ENCODE results near the gene UTP14A. TPM values are rescaled to one million over a fixed set of nuclear protein-coding genes. Genes with fewer than 3 reads are reported as not detected.

The UTP14A gene
- total RNA-seq, 2 experiments from 2014 or later = 8.8 to 9.8 TPM

DNA sequence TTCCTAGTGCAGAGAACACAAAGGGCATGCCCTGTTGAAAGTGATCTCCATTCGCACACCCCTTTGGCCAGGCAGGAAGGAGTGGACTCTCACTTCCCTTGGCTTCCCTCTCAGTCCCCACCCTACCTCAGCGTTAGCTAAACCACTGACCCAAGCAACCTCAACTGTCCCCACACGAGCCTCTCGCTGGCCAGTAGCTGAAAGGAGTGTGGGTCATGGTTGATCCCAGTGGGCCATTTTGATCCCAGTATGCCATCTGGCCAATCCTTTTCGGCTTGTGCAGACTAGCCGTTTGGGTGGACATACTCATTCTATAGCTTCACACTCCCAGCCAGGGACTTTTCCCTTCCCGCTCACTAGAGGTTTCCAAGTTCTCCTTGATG, 52.1 kb downstream of the UTP14A start:
- TF ChIP-seq, protein P1, sequence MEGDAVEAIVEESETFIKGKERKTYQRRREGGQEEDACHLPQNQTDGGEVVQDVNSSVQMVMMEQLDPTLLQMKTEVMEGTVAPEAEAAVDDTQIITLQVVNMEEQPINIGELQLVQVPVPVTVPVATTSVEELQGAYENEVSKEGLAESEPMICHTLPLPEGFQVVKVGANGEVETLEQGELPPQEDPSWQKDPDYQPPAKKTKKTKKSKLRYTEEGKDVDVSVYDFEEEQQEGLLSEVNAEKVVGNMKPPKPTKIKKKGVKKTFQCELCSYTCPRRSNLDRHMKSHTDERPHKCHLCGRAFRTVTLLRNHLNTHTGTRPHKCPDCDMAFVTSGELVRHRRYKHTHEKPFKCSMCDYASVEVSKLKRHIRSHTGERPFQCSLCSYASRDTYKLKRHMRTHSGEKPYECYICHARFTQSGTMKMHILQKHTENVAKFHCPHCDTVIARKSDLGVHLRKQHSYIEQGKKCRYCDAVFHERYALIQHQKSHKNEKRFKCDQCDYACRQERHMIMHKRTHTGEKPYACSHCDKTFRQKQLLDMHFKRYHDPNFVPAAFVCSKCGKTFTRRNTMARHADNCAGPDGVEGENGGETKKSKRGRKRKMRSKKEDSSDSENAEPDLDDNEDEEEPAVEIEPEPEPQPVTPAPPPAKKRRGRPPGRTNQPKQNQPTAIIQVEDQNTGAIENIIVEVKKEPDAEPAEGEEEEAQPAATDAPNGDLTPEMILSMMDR (IDR thresholded peaks at IDR 0.05) = no peak
- H3K36me3 Mint-ChIP-seq (ENCODE audit: low read depth) = no peaks in the 10 kb centered on the region
- ATAC-seq (ENCODE audit: poor library complexity) (no peak), DNase-seq (no peak)
- H3K27ac Mint-ChIP-seq = peak overlapping the region; percentile 61
- no peaks in the 10 kb centered on the region for H3K27me3 ChIP-seq (ENCODE audit: control insufficient read depth in 1 of 2, insufficient read depth in 2 of 2, low read length in 2 of 2)
- peaks cover 38% of the 10 kb centered on the region for H3K4me1 ChIP-seq (ENCODE audit: insufficient read depth, low read length)
- H3K4me3 Mint-ChIP-seq = peak overlapping the region; percentile 73
- H3K36me3 ChIP-seq (ENCODE audit: insufficient read depth, low read length) = no peaks in the 10 kb centered on the region
- peaks cover 29% of the 10 kb centered on the region for H3K4me1 Mint-ChIP-seq (ENCODE audit: low read depth)
- intact Hi-C loops (cut with DNase I, micrococcal nuclease) = no loop called here
- H3K27me3 Mint-ChIP-seq = no peaks in the 10 kb centered on the region
- H3K4me3 ChIP-seq (ENCODE audit: low read length) = no peak overlapping the region
- CTCF ChIA-PET = no interaction called here
- H3K27ac ChIP-seq (ENCODE audit: low read depth in 1 of 2, low read length in 2 of 2) = no peak overlapping the region
- no peaks in the 10 kb centered on the region for H3K9me3 ChIP-seq (ENCODE audit: control insufficient read depth in 1 of 2, insufficient read depth in 1 of 2, low read length in 2 of 2)
- POLR2A ChIA-PET = interaction anchor here (1.9 kb wide), 1 partner anchor 27 kb away, joined by 7 read pairs; no protein-coding TSS in a partner anchor
- no peaks in the 10 kb centered on the region for H3K9me3 Mint-ChIP-seq

DNA sequence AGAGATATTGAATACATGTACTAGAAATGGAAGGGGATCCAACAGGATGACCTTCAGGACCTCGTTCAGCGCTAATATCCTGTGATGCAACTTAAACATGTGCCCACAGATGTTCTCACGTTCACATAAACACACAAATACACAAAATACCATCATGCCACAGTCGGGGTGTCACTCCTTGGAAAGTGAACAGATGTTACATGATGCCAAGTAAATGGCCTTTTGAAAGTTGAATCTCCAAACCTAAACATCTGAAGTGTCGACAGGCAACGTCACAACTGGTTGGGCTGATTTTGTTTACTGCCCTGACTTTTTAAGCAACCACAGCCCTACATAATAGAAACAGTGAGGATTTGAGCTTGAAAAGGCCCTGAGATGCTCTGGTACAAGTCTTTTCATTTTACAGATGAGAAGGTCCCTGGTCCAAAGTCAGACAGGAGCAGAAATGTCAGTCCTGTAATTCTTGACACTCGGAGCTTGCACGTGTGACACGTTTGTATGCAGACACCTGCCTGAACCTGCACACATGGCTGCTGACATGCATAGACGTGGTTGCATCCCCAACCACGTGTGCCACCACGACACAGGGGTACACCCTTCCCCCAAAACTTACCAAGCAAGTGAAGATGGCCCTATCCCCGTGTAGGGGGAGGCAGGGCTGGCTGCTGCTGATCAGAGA, 53.0 kb downstream of the UTP14A start:
- Histone ChIP-seq H3K4me3 (ENCODE audit: low read length) (no peak overlapping the region), H3K4me1 (ENCODE audit: insufficient read depth, low read length) (peaks cover 33% of the 10 kb centered on the region), H3K27ac (ENCODE audit: low read depth in 1 of 2, low read length in 2 of 2) (no peak overlapping the region), H3K27me3 (ENCODE audit: control insufficient read depth in 1 of 2, insufficient read depth in 2 of 2, low read length in 2 of 2) (no peaks in the 10 kb centered on the region), H3K9me3 (ENCODE audit: control insufficient read depth in 1 of 2, insufficient read depth in 1 of 2, low read length in 2 of 2) (no peaks in the 10 kb centered on the region), H3K36me3 (ENCODE audit: insufficient read depth, low read length) (no peaks in the 10 kb centered on the region)
- TF ChIP-seq, protein P1 (IDR thresholded peaks at IDR 0.05) = no peak
- no peak for DNase-seq
- intact Hi-C loops (cut with DNase I, micrococcal nuclease) = no loop called here
- POLR2A ChIA-PET = interaction anchor here (1.9 kb wide), 1 partner anchor 28 kb away, joined by 7 read pairs; no protein-coding TSS in a partner anchor
- H3K27ac Mint-ChIP-seq = peak overlapping the region; percentile 61
- no peak for ATAC-seq (ENCODE audit: poor library complexity)
- CTCF ChIA-PET = interaction anchor here (1.1 kb wide), 1 partner anchor 69 kb away, joined by 3 read pairs; no protein-coding TSS in a partner anchor
- no peaks in the 10 kb centered on the region for H3K36me3 Mint-ChIP-seq (ENCODE audit: low read depth)
- H3K27me3 Mint-ChIP-seq = no peaks in the 10 kb centered on the region
- H3K4me3 Mint-ChIP-seq = peak overlapping the region; percentile 73
- H3K4me1 Mint-ChIP-seq (ENCODE audit: low read depth) = peaks cover 29% of the 10 kb centered on the region
- H3K9me3 Mint-ChIP-seq = no peaks in the 10 kb centered on the region

DNA sequence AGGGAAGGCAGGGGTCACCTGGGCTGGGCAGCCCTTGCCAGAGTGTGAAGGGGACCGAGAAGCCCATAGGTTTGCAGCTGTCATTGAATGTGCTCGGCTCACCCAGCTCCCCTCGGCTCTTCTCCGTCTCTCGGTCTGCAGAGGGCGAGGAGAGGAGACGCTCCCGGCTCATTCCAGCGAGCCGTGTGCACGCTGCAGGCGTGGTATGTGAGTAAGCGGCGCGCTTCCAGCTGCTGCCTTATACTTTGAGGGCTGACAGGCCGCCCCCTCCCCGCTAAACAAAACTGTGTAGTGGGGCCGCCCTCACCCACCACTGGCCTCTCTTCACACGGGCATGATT, 53.5 kb downstream of the UTP14A start:
- CTCF ChIA-PET = interaction anchor here (1.1 kb wide), 1 partner anchor 69 kb away, joined by 3 read pairs; no protein-coding TSS in a partner anchor

More for the DNA sequence above, 53.5 kb downstream of the UTP14A start:
- Mint-ChIP-seq H3K9me3 (no peaks in the 10 kb centered on the region), H3K4me1 (ENCODE audit: low read depth) (peaks cover 29% of the 10 kb centered on the region), H3K36me3 (ENCODE audit: low read depth) (no peaks in the 10 kb centered on the region), H3K27me3 (no peaks in the 10 kb centered on the region), H3K27ac (no peak overlapping the region), H3K4me3 (peak overlapping the region; percentile 2)
- DNase-seq = no peak
- H3K4me1 ChIP-seq (ENCODE audit: insufficient read depth, low read length) = peaks cover 33% of the 10 kb centered on the region
- H3K27me3 ChIP-seq (ENCODE audit: control insufficient read depth in 1 of 2, insufficient read depth in 2 of 2, low read length in 2 of 2) = no peaks in the 10 kb centered on the region
- no peaks in the 10 kb centered on the region for H3K36me3 ChIP-seq (ENCODE audit: insufficient read depth, low read length)
- H3K27ac ChIP-seq (ENCODE audit: low read depth in 1 of 2, low read length in 2 of 2) = no peak overlapping the region
- ATAC-seq (ENCODE audit: poor library complexity) = no peak
- H3K9me3 ChIP-seq (ENCODE audit: control insufficient read depth in 1 of 2, insufficient read depth in 1 of 2, low read length in 2 of 2) = no peaks in the 10 kb centered on the region
- TF ChIP-seq, protein P1 (IDR thresholded peaks at IDR 0.05) = no peak
- no peak overlapping the region for H3K4me3 ChIP-seq (ENCODE audit: low read length)
- POLR2A ChIA-PET = no interaction called here
- intact Hi-C loops (cut with DNase I, micrococcal nuclease) = no loop called here

Data from CD4-positive, alpha-beta T cell (primary cell).